BJ (cell line): ENCODE measurements around the gene PTPRM. TPM values are rescaled to one million over a fixed set of nuclear protein-coding genes. Genes with fewer than 3 reads are reported as not detected.

Experiments used
- CTCF ChIA-PET: fragments of 350-600 bp; formaldehyde crosslinking; extraction: SDS; loops from one replicate; lab custom pipeline; 2021; ENCODE audit warnings: antibody characterized with exemption, inconsistent platforms; lab: Yijun Ruan, JAX
- POLR2A ChIA-PET: fragments of 300-600 bp; sonication (Branson Sonifier 250); formaldehyde crosslinking; extraction: SDS; loops from one replicate; lab custom pipeline; 2021; ENCODE audit warnings: antibody characterized with exemption; lab: Charles Lee
- DNase-seq: peaks from one replicate; pipeline ENCODE4 v3.0.0-alpha.2; 2011; ENCODE audit warnings: low read depth
- H3K27me3 ChIP-seq: 2 replicates; pipeline ENCODE4 v1.6.0; 2011; ENCODE audit warnings: low read length; ENCODE audit not compliant: control insufficient read depth, insufficient read depth
- H3K36me3 ChIP-seq: 2 replicates; pipeline ENCODE4 v1.5.1; 2011; ENCODE audit warnings: low read length; ENCODE audit not compliant: control insufficient read depth, insufficient read depth
- H3K4me3 ChIP-seq: 2 replicates; pipeline ENCODE4 v1.5.1; 2011; ENCODE audit warnings: low read depth, mild to moderate bottlenecking, control low read depth, low read length
- polyA plus RNA-seq: library from polyadenylated mRNA; depleted of rRNA; stranded (reverse); fragments of >200 nt; gene quantifications from 2 replicates; pipeline ENCODE4 v1.2.3, GENCODE V29; 2011
- TF ChIP-seq, protein P1 (sequence below): IDR thresholded peaks from 2 replicates; pipeline ENCODE4 v1.5.1; 2011; ENCODE audit warnings: low read depth, mild to moderate bottlenecking, control low read depth, inconsistent platforms, low read length, moderate library complexity; ENCODE audit not compliant: insufficient read depth

Gene PTPRM
- polyA plus RNA-seq, 1 experiment = 149 TPM

DNA sequence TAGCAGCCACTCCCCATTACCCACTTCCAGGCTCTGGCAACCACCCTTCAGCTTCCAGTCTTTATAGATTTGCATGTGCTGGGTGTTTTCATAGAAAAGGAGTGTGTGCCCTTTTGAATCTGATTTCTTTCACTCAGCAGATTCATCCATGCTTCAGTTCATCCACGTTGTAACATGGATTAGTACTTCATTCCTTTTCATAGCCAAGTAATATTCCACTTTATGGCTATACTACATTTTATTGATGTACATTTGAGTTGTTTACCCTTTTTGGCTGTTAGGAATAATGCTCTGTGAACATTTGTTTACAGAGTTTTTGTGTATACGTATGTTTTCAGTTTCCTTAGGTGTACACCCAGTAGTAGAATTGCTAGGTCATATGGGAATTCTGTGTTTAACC is 836.6 kb downstream of the PTPRM start:
- Histone ChIP-seq H3K27me3 (no peaks in the 10 kb centered on the region), H3K36me3 (peaks cover 6% of the 10 kb centered on the region), H3K4me3 (no peak overlapping the region)
- TF ChIP-seq, protein P1, sequence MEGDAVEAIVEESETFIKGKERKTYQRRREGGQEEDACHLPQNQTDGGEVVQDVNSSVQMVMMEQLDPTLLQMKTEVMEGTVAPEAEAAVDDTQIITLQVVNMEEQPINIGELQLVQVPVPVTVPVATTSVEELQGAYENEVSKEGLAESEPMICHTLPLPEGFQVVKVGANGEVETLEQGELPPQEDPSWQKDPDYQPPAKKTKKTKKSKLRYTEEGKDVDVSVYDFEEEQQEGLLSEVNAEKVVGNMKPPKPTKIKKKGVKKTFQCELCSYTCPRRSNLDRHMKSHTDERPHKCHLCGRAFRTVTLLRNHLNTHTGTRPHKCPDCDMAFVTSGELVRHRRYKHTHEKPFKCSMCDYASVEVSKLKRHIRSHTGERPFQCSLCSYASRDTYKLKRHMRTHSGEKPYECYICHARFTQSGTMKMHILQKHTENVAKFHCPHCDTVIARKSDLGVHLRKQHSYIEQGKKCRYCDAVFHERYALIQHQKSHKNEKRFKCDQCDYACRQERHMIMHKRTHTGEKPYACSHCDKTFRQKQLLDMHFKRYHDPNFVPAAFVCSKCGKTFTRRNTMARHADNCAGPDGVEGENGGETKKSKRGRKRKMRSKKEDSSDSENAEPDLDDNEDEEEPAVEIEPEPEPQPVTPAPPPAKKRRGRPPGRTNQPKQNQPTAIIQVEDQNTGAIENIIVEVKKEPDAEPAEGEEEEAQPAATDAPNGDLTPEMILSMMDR = no peak
- ChIA-PET CTCF (no interaction called here), POLR2A (no interaction called here)
- no peak for DNase-seq

DNA sequence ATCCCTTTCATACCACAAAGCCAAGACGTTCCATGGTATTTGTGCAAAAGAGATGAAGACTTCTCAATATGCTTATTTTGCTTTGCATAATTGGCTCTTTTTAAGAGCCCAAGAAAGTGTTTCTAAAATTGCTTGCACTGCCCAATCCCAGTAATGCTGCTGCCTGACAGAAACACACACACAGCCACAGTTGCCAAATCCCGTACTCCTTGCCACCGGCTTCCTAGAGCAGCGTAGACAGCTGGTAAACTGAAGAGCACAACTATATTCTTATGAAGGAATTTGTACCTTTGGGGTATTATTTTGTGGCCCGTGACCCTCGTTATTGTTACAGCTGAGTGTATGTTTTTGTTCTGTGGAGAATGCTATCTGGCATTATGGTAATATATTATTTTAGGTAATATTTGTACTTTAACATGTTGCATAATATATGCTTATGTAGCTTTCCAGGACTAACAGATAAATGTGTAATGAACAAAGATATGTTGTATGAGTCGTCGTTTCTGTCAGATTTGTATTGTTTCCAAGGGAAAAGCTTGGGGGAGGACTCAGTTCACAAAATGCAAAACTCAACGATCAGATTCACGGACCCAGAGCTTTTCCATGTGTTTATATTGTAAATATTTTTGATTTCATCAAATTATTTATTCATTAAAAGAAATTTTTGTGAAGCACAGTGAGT is 839.2 kb downstream of the PTPRM start:
- ChIA-PET POLR2A (no interaction called here), CTCF (interaction anchor here (0.6 to 1.0 kb wide), 2 partner anchors 72 to 1321 kb away, joined by 3 read pairs; no protein-coding TSS in a partner anchor)
- no peak for DNase-seq
- TF ChIP-seq, protein P1 = no peak
- no peaks in the 10 kb centered on the region for H3K27me3 ChIP-seq
- peaks cover 3% of the 10 kb centered on the region; the same call in 1 of the 2 replicates for H3K36me3 ChIP-seq
- no peak overlapping the region for H3K4me3 ChIP-seq

DNA sequence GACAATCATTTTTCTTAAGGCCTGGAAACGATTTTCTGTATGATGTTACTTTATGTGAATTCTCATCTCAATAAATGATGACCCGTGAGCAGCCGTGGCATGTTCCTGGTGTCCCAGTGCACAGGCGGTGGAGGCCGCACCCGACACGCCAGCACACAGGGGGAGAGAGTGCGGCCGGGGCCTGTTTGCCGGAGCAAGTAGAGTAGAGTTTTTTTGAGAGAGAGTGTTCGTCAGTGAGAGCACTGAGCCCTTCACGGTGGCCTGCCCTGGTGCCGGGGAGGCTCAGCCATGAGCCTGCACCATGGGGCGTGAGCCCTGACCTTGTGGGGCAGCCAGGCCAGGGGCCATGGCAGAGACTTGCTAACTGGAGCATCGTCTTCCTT is 839.7 kb downstream of the PTPRM start:
- ChIA-PET POLR2A (no interaction called here), CTCF (interaction anchor here (1.0 kb wide), 1 partner anchor 72 kb away, joined by 3 read pairs; no protein-coding TSS in a partner anchor)
- no peak overlapping the region for H3K4me3 ChIP-seq
- TF ChIP-seq, protein P1 = no peak
- no peaks in the 10 kb centered on the region for H3K27me3 ChIP-seq
- DNase-seq = no peak
- peaks cover 3% of the 10 kb centered on the region; the same call in 1 of the 2 replicates for H3K36me3 ChIP-seq

DNA sequence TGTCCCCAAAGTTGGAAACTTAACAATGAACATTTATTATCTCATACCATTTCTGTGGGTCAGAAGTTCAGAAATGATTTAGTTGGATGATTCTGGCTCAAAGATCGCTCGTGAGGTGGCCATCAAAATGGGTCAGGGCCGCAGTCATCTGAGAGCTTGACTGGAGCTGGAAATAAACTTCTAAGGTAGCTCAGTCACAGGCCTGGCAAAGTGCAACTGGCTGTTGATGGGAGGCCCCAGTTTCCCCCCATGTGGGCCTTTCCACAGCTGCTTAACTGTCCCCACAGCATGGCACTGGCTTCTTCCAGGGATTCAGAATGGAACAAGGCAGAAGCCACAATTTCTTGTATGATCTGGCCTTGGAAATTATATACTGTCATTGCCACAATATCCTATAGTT is 842.0 kb downstream of the PTPRM start:
- TF ChIP-seq, protein P1 = no peak
- H3K36me3 ChIP-seq = peaks cover 3% of the 10 kb centered on the region; the same call in 1 of the 2 replicates
- no peaks in the 10 kb centered on the region for H3K27me3 ChIP-seq
- no peak for DNase-seq
- ChIA-PET CTCF (interaction anchor here (1.0 to 1.3 kb wide), 2 partner anchors 20 to 619 kb away, joined by 4 to 5 read pairs; no protein-coding TSS in a partner anchor), POLR2A (no interaction called here)
- H3K4me3 ChIP-seq = no peak overlapping the region

DNA sequence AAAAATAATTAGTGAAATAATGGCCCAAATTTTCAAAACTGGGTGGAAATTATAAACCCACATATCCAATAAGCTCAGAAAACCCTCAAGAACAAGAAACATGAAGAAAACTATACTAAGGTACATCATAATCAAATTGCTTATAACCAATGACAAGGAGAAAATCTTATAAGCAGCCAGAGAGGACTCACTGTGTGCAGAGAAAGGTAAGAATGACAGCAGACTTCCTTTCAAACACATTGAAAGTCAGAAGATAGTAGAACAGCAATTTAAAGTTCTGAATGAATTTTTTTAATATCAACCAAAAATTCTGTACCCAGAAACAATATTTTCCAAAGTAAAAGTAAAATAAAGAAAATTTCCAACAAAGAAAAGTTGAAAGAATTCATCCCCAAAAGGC is 844.4 kb downstream of the PTPRM start:
- no peak for DNase-seq
- Histone ChIP-seq H3K36me3 (peaks cover 3% of the 10 kb centered on the region; the same call in 1 of the 2 replicates), H3K4me3 (no peak overlapping the region), H3K27me3 (no peaks in the 10 kb centered on the region)
- TF ChIP-seq, protein P1 = no peak
- ChIA-PET CTCF (interaction anchor here (1.3 kb wide), 1 partner anchor 14 kb away, joined by 4 read pairs; no protein-coding TSS in a partner anchor), POLR2A (no interaction called here)
